Endothelial cell (in vitro differentiated cells): ENCODE results near the gene SLC34A2. TPM values are rescaled to one million over a fixed set of nuclear protein-coding genes. Genes with fewer than 3 reads are reported as not detected.

ENCODE experiments used
- DNase-seq: peaks from one replicate; pipeline ENCODE4 v3.0.0; 2021; ENCODE audit warnings: low spot score
- H3K27ac Mint-ChIP-seq: one replicate; pipeline ENCODE4 v1.8.0; 2021; ENCODE audit warnings: mixed read lengths, inconsistent platforms; ENCODE audit not compliant: unreplicated experiment
- H3K27me3 Mint-ChIP-seq: one replicate; pipeline ENCODE4 v1.8.0; 2021; ENCODE audit warnings: mild to moderate bottlenecking, moderate library complexity, mixed read lengths, inconsistent platforms; ENCODE audit not compliant: unreplicated experiment
- H3K36me3 Mint-ChIP-seq: one replicate; pipeline ENCODE4 v1.8.0; 2021; ENCODE audit warnings: mild to moderate bottlenecking, low read depth, mixed read lengths, inconsistent platforms; ENCODE audit not compliant: unreplicated experiment
- H3K4me1 Mint-ChIP-seq: one replicate; pipeline ENCODE4 v1.8.0; 2021; ENCODE audit warnings: mild to moderate bottlenecking, mixed read lengths, inconsistent platforms; ENCODE audit not compliant: unreplicated experiment
- H3K4me3 Mint-ChIP-seq: one replicate; pipeline ENCODE4 v1.8.0; 2021; ENCODE audit warnings: mild to moderate bottlenecking, mixed read lengths, inconsistent platforms; ENCODE audit not compliant: unreplicated experiment
- H3K9me3 Mint-ChIP-seq: one replicate; pipeline ENCODE4 v1.8.0; 2021; ENCODE audit warnings: mixed read lengths, inconsistent platforms; ENCODE audit not compliant: unreplicated experiment
- CTCF ChIP-seq: fragments of 200-600 bp; sonication (generic); IDR thresholded peaks from one replicate; pipeline ENCODE4 v1.5.0; 2021; ENCODE audit warnings: antibody characterized with exemption; ENCODE audit not compliant: unreplicated experiment
- total RNA-seq: library from RNA; stranded (reverse); fragmentation: NEBNext Ultra II Directional; extraction: Animal tissue kit (Norgen Biotek cat#: 25700); gene quantifications from one replicate; pipeline ENCODE4 v1.2.1, GENCODE V29; 2021; ENCODE audit not compliant: unreplicated experiment

SLC34A2 gene
- total RNA-seq, 1 donor from 2014 or later = 0.41 TPM

- Mint-ChIP-seq H3K36me3 (no peaks in the 10 kb centered on the region), H3K9me3 (no peaks in the 10 kb centered on the region), H3K4me3 (no peak overlapping the region)
Observed at GRCh38 chr4:25702848-25703247, 47.2 kb downstream of the SLC34A2 start.

GRCh38 chr4:25703731-25704388 is 48.2 kb downstream of the SLC34A2 start:
- Mint-ChIP-seq H3K36me3 (no peaks in the 10 kb centered on the region), H3K27me3 (peaks cover 8% of the 10 kb centered on the region), H3K4me1 (no peaks in the 10 kb centered on the region), H3K9me3 (no peaks in the 10 kb centered on the region), H3K27ac (no peak overlapping the region), H3K4me3 (no peak overlapping the region)
- no peak for TF ChIP-seq CTCF
- no peak for DNase-seq

More at GRCh38 chr4:25702848-25703247, 47.2 kb downstream of the SLC34A2 start:
- TF ChIP-seq CTCF = no peak
- H3K27ac Mint-ChIP-seq = no peak overlapping the region
- peaks cover 8% of the 10 kb centered on the region for H3K27me3 Mint-ChIP-seq
- no peaks in the 10 kb centered on the region for H3K4me1 Mint-ChIP-seq
- no peak for DNase-seq

DNA sequence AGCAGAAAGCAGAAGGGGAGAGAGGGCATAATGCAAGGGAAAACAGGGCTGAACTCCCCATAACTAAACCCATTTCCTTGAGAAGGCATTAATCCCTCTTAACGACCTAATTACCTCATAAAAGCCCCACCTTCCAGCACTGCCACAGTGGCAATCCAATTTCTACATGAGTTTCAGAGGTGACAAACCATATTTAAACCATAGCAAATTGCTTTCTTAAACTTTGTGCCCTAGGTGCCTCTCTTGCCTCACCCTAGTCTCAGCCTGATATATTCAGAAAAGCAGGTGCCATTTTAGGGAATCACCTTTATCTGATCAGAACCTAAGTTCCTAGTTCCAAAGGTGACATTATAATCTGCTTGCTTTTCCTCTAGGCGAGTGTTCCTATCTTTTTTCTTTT is 48.9 kb downstream of the SLC34A2 start:
- H3K9me3 Mint-ChIP-seq = no peaks in the 10 kb centered on the region
- peaks cover 8% of the 10 kb centered on the region for H3K27me3 Mint-ChIP-seq
- TF ChIP-seq CTCF = no peak
- no peak overlapping the region for H3K4me3 Mint-ChIP-seq
- H3K27ac Mint-ChIP-seq = no peak overlapping the region
- H3K4me1 Mint-ChIP-seq = no peaks in the 10 kb centered on the region
- DNase-seq = no peak
- H3K36me3 Mint-ChIP-seq = no peaks in the 10 kb centered on the region

DNA sequence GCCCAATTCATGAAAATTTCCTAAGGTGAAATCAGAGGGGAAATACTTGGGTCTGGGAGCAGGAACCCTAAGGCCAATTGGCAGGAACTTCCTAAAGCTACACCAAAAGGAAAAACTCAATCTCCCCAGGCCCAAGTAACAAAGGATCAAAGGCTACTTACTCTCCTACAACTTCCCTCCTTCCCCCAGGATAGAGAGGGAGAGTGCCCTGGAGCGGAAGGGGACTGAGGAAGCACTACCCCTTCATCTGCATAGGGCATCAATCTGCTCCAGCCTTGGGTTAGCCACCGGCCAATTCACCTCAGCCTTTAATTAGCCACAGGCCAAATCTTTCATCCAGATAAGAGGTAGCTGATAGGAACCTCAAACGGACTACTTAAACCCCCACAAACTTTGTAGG is 55.0 kb downstream of the SLC34A2 start:
- Mint-ChIP-seq H3K4me1 (peaks cover 2% of the 10 kb centered on the region), H3K9me3 (no peaks in the 10 kb centered on the region), H3K36me3 (no peaks in the 10 kb centered on the region), H3K27me3 (peaks cover 3% of the 10 kb centered on the region), H3K27ac (no peak overlapping the region), H3K4me3 (no peak overlapping the region)
- no peak for DNase-seq
- no peak for TF ChIP-seq CTCF

DNA sequence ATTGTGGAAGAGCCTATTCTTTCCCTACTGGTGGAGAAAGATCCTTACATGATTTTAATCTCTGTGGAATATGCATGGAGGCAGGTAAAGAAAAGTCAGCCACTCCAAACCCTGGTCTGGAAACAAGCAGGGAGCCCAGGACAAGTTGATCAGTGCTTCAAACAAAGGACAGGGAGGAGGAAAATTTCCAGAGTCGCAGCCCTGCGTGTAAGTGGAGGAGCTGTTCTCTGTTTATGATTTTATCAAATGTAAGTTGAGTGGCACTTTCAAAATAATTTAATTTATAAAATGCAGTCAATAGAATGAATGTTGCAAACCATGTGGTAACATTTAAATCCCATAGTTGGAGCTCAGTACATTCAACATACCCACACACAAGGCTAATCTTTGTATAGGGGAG is 57.0 kb downstream of the SLC34A2 start:
- DNase-seq = no peak
- TF ChIP-seq CTCF = no peak
- H3K4me3 Mint-ChIP-seq = no peak overlapping the region
- no peaks in the 10 kb centered on the region for H3K9me3 Mint-ChIP-seq
- no peak overlapping the region for H3K27ac Mint-ChIP-seq
- H3K36me3 Mint-ChIP-seq = no peaks in the 10 kb centered on the region
- H3K27me3 Mint-ChIP-seq = peaks cover 3% of the 10 kb centered on the region
- peaks cover 2% of the 10 kb centered on the region for H3K4me1 Mint-ChIP-seq
